ENCODE results near the gene CFAP45.

Gene CFAP45

DNA sequence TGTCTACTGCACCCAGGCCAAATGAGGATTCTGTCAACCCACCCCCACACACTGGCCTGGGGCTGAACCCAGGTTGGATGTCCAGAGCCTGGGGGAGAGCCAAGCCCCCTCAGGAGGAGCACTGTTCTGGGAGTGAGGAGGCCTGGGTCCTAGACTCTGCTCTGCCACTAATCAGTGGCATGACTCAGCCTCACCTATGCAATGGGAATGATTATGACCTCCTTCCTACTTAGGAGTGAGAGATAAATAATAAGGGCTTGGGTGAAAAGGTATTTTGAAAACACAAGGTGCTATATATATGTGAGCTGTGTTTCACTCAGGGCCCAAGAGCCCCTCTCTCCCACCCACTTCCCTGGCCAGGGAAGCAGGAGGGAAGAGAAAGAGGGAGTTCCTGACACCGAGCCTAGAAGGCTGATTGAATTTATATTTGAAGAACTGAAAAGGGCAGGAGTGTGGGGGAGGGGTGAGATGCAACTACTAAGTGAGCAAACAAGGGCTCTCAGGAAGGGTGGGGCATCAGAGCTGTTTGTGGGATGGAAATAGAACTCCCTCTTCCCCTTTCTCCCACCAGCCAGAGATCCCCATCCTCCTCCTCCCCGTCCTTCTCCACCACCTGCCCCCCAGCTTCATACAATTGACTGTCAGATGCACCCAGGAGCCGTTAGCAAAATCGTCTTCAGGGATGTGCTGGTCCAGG lies 37.2 kb upstream of the CFAP45 start:
- H3K27me3 Mint-ChIP-seq (ENCODE audit: low read depth): peaks cover 7% of the 10 kb centered on the region
- no peak overlapping the region for H3K27ac Mint-ChIP-seq
- H3K9me3 Mint-ChIP-seq: no peaks in the 10 kb centered on the region
- peaks cover 33% of the 10 kb centered on the region for H3K4me1 Mint-ChIP-seq
- H3K4me3 Mint-ChIP-seq: no peak overlapping the region
- peaks cover 32% of the 10 kb centered on the region for H3K36me3 Mint-ChIP-seq (ENCODE audit: low read depth)
- TF ChIP-seq, protein P1, sequence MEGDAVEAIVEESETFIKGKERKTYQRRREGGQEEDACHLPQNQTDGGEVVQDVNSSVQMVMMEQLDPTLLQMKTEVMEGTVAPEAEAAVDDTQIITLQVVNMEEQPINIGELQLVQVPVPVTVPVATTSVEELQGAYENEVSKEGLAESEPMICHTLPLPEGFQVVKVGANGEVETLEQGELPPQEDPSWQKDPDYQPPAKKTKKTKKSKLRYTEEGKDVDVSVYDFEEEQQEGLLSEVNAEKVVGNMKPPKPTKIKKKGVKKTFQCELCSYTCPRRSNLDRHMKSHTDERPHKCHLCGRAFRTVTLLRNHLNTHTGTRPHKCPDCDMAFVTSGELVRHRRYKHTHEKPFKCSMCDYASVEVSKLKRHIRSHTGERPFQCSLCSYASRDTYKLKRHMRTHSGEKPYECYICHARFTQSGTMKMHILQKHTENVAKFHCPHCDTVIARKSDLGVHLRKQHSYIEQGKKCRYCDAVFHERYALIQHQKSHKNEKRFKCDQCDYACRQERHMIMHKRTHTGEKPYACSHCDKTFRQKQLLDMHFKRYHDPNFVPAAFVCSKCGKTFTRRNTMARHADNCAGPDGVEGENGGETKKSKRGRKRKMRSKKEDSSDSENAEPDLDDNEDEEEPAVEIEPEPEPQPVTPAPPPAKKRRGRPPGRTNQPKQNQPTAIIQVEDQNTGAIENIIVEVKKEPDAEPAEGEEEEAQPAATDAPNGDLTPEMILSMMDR (IDR thresholded peaks at IDR 0.05; ENCODE audit: unreplicated experiment in 3 of 3): no peak

DNA sequence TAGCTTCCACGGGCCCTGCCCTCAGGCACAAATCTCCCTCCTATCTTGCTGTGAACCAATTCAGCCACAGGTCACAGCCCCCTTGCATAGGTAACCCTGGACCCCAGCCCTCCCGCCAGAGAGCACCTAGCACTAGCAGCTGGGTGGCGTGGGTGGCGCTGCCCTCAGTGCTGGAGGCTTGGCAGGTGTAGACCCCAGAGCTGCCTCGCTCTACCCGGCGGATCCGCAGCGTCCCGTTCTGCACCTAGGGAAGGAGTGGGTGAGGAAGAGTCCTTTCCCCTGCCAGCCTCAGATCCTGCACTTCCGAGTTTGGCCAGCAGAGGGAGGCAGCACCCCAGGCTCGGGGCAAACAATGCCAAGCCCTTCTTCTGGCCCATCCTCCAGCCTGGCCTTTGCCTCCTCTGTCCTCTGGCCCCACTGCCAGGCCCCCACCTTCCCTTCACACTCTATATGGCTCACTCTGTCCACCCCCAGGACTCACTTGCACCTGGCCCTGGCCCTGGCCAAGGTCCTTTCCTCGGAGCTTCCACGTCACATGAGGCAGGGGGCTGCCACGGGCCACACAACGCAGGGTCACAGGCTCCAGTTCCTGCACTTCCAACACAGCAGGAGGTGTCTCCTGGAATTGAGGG lies 36.4 kb upstream of the CFAP45 start:
- TF ChIP-seq, protein P1 (IDR thresholded peaks at IDR 0.05; ENCODE audit: unreplicated experiment in 3 of 3): peak; percentile 94 to 98 (median 94)
- Mint-ChIP-seq H3K36me3 (ENCODE audit: low read depth) (peaks cover 35% of the 10 kb centered on the region), H3K27ac (no peak overlapping the region), H3K27me3 (ENCODE audit: low read depth) (peaks cover 7% of the 10 kb centered on the region), H3K9me3 (no peaks in the 10 kb centered on the region), H3K4me1 (peaks cover 33% of the 10 kb centered on the region), H3K4me3 (no peak overlapping the region)

DNA sequence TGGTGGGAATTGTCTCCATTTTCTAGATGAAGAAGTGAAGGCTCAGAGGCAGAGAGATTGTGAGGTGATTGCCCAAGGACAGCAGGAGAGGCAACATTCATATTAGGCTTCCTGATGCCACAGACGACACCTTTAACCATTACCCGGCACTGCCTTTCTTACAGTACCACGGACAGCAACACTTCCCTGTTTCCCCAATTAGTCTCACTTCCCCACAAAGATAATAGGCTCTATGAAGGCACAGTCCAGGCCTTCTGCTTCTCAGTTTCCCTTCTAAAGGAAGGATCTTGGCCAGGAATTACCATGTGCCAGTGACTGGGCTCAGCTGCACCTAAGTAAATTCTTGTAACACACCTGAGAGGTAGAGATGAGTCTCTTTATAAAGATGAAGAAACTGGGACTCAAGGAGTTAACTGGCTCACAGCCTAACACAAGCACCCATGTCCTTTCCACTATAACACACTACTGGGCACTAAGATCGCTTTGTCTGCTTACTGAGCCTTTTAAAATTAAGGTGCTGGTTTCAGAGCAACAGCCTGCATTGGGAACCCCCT lies 35.8 kb upstream of the CFAP45 start:
- peaks cover 29% of the 10 kb centered on the region for H3K4me1 Mint-ChIP-seq
- no peak overlapping the region for H3K27ac Mint-ChIP-seq
- TF ChIP-seq, protein P1 (IDR thresholded peaks at IDR 0.05; ENCODE audit: unreplicated experiment in 3 of 3): no peak
- H3K36me3 Mint-ChIP-seq (ENCODE audit: low read depth): peaks cover 38% of the 10 kb centered on the region
- H3K9me3 Mint-ChIP-seq: no peaks in the 10 kb centered on the region
- H3K27me3 Mint-ChIP-seq (ENCODE audit: low read depth): peaks cover 7% of the 10 kb centered on the region
- no peak overlapping the region for H3K4me3 Mint-ChIP-seq

DNA sequence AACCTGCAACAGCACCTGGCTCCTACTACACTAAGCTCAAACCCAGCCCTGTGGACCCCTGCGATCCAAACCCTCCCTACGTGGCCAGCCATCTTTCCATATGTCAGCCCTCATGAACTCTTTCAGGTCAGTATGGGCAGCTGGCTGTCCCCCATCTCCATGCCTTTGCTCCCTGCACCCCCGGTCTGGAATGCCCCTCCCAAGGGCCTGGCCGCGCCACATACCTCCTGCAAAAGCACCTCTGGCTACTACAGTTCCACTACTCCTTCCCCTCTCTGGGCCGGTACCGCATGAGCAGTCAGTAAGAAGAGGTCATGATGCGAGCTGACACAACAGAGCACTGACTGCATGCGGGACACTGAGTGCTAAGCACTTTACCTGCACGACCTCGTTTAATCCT lies 35.3 kb upstream of the CFAP45 start:
- H3K9me3 Mint-ChIP-seq: no peaks in the 10 kb centered on the region
- peaks cover 7% of the 10 kb centered on the region for H3K27me3 Mint-ChIP-seq (ENCODE audit: low read depth)
- peaks cover 40% of the 10 kb centered on the region for H3K36me3 Mint-ChIP-seq (ENCODE audit: low read depth)
- H3K27ac Mint-ChIP-seq: no peak overlapping the region
- no peak overlapping the region for H3K4me3 Mint-ChIP-seq
- TF ChIP-seq, protein P1 (IDR thresholded peaks at IDR 0.05; ENCODE audit: unreplicated experiment in 3 of 3): no peak
- peaks cover 24% of the 10 kb centered on the region for H3K4me1 Mint-ChIP-seq

DNA sequence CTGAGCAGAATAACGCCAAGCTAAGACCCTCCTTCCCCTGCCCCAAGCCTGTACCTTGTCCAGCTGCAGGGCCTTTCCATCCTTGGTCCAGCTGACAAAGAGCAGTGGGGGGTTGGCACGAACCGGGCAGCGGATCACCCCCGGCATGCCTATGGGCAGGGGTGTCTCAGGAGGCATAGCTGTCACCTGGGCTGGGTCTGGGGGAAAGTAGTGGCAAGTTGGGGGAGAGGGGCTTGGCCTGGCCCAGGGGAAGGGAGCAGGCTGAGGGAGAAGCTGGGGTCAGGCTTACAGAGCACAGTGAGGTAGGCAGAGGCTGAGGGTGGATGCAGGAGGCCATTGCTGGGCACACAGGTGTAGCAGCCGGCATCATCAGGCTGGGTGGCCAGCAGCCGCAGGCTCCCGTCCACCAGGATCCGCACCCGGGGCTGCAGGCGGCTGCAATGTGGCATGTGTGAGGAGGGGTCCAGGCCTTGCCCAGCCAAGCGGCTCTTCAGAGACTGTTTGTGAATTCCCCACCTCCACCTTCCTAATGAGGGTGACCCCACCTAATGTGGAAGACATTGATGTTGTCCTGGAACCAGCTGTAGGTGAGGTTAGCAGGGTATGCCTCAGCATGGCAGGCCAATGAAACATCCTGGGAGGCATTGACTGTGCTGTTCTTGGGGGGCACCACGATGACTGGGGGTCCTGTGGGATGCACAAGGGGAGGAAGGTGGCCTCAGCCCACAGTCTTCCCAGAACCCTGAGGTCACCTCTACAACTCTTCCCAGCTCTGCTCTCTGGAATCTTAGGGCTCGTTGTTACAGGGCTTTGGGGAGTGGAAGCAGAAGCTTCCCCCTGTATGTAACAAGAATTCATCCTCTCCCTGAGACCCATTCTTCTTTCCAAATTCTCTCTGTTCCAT lies 34.4 kb upstream of the CFAP45 start:
- Mint-ChIP-seq H3K4me1 (peaks cover 22% of the 10 kb centered on the region), H3K4me3 (no peak overlapping the region), H3K27me3 (ENCODE audit: low read depth) (peaks cover 4% of the 10 kb centered on the region), H3K9me3 (no peaks in the 10 kb centered on the region), H3K27ac (no peak overlapping the region), H3K36me3 (ENCODE audit: low read depth) (peaks cover 40% of the 10 kb centered on the region)
- TF ChIP-seq, protein P1 (IDR thresholded peaks at IDR 0.05; ENCODE audit: unreplicated experiment in 3 of 3): no peak

All from nephron (organoid).